ENCODE measurements around the gene KDM2B. TPM values are rescaled to one million over a fixed set of nuclear protein-coding genes. Genes with fewer than 3 reads are reported as not detected.
"Not testable (repeated sequence)": the region's sequence is repeated elsewhere in the genome, so short reads cannot be mapped to it uniquely, and the experiment has no call there.

KDM2B gene
- total RNA-seq, 1 donor, result 32.6 TPM

DNA sequence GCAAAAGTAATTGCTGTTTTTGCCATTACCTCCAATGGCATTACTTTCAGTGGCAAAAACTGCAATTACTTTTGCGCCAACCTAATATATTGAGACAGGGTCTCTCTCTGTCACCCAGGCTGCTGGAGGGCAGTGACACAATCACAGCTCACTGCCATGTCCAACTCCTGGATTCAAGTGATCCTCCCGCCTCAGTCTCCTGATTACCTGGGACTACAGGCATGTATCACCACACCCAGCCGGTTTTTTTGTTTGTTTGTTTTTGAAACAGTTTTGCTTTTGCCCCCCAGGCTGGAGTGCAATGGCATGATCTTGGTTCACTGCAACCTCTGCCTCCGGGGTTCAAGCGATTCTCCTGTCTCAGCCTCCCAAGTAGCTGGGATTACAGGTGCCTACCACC lies 15.7 kb upstream of the KDM2B start:
- H3K4me3 ChIP-seq (ENCODE audit: insufficient read depth, low read length), result no peak overlapping the region

GRCh38 chr12:121595520-121595919 lies 14.7 kb upstream of the KDM2B start:
- Histone ChIP-seq H3K79me2 (ENCODE audit: insufficient read depth, low read length) (no peaks in the 10 kb centered on the region), H3K4me3 (ENCODE audit: insufficient read depth, low read length) (no peak overlapping the region), H3K27me3 (ENCODE audit: insufficient read depth, low read length) (no peaks in the 10 kb centered on the region), H3K36me3 (ENCODE audit: insufficient read depth, low read length) (no peaks in the 10 kb centered on the region), H2AFZ (ENCODE audit: low read length) (no peak overlapping the region), H3K4me1 (ENCODE audit: insufficient read depth, low read length) (peaks cover 7% of the 10 kb centered on the region), H4K20me1 (ENCODE audit: insufficient read depth, low read length) (no peaks in the 10 kb centered on the region), H3K27ac (ENCODE audit: low read depth, low read length) (no peak overlapping the region), H3K9me3 (ENCODE audit: low read depth, low read length) (no peaks in the 10 kb centered on the region), H3K4me2 (ENCODE audit: insufficient read depth, low read length) (no peak overlapping the region)
- DNase-seq (ENCODE audit: insufficient read length, low spot score, missing footprints), result no peak
- TF ChIP-seq, protein P1, sequence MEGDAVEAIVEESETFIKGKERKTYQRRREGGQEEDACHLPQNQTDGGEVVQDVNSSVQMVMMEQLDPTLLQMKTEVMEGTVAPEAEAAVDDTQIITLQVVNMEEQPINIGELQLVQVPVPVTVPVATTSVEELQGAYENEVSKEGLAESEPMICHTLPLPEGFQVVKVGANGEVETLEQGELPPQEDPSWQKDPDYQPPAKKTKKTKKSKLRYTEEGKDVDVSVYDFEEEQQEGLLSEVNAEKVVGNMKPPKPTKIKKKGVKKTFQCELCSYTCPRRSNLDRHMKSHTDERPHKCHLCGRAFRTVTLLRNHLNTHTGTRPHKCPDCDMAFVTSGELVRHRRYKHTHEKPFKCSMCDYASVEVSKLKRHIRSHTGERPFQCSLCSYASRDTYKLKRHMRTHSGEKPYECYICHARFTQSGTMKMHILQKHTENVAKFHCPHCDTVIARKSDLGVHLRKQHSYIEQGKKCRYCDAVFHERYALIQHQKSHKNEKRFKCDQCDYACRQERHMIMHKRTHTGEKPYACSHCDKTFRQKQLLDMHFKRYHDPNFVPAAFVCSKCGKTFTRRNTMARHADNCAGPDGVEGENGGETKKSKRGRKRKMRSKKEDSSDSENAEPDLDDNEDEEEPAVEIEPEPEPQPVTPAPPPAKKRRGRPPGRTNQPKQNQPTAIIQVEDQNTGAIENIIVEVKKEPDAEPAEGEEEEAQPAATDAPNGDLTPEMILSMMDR (IDR thresholded peaks at IDR 0.05; ENCODE audit: extremely low read depth, low read depth, low read length), result no peak

More for the DNA sequence above, 15.7 kb upstream of the KDM2B start:
- Histone ChIP-seq H3K79me2 (ENCODE audit: insufficient read depth, low read length) (no peaks in the 10 kb centered on the region), H3K9me3 (ENCODE audit: low read depth, low read length) (no peaks in the 10 kb centered on the region), H3K36me3 (ENCODE audit: insufficient read depth, low read length) (no peaks in the 10 kb centered on the region), H3K27ac (ENCODE audit: low read depth, low read length) (no peak overlapping the region), H3K27me3 (ENCODE audit: insufficient read depth, low read length) (no peaks in the 10 kb centered on the region), H3K4me1 (ENCODE audit: insufficient read depth, low read length) (no peaks in the 10 kb centered on the region), H3K4me2 (ENCODE audit: insufficient read depth, low read length) (no peak overlapping the region), H2AFZ (ENCODE audit: low read length) (no peak overlapping the region), H4K20me1 (ENCODE audit: insufficient read depth, low read length) (no peaks in the 10 kb centered on the region)
- TF ChIP-seq, protein P1 (IDR thresholded peaks at IDR 0.05; ENCODE audit: extremely low read depth, low read depth, low read length), result no peak
- no peak for DNase-seq (ENCODE audit: insufficient read length, low spot score, missing footprints)

- H2AFZ ChIP-seq (ENCODE audit: low read length), result no peak overlapping the region
- peaks cover 10% of the 10 kb centered on the region for H3K4me1 ChIP-seq (ENCODE audit: insufficient read depth, low read length)
- TF ChIP-seq, protein P1 (IDR thresholded peaks at IDR 0.05; ENCODE audit: extremely low read depth, low read depth, low read length), result no peak
- no peak overlapping the region for H3K4me2 ChIP-seq (ENCODE audit: insufficient read depth, low read length)
- H3K27ac ChIP-seq (ENCODE audit: low read depth, low read length), result no peak overlapping the region
- H3K9me3 ChIP-seq (ENCODE audit: low read depth, low read length), result no peaks in the 10 kb centered on the region
- no peaks in the 10 kb centered on the region for H4K20me1 ChIP-seq (ENCODE audit: insufficient read depth, low read length)
- no peaks in the 10 kb centered on the region for H3K27me3 ChIP-seq (ENCODE audit: insufficient read depth, low read length)
- no peak for DNase-seq (ENCODE audit: insufficient read length, low spot score, missing footprints)
- H3K79me2 ChIP-seq (ENCODE audit: insufficient read depth, low read length), result no peaks in the 10 kb centered on the region
- no peak overlapping the region for H3K4me3 ChIP-seq (ENCODE audit: insufficient read depth, low read length)
- no peaks in the 10 kb centered on the region for H3K36me3 ChIP-seq (ENCODE audit: insufficient read depth, low read length)
Measured at GRCh38 chr12:121592320-121592719, 11.5 kb upstream of the KDM2B start.

DNA sequence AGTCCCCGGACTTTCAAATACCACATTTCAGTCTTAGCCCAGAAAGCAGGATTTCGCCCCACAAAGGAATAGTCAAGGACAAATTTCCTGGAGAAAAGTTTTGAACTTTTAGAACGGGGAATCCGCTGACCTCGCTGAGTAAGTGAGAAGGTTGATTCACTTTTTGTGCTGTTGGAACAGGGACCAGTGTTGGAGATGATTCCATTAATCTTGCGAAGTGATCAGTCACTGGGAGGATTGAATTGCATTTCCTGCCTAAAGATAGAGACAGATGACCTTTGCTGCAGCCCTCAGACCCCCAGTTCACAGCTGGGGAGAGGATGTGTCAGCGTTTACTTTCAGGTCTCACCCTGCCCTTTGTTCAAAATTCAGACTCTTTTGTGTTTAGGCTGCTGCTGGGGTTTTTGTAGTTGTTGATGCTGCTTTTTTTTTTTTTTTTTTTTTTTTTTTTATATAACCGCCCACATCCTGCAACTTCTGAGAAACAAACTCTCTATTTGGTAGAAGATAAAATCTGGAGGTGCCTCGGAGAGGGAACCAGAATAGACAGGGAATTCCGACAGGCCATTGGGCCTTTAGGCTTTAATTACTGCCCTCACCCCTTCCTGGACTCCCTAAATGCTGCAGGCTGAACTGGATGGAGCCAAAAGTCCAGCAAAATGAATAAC lies 9.8 kb upstream of the KDM2B start:
- no peaks in the 10 kb centered on the region for H4K20me1 ChIP-seq (ENCODE audit: insufficient read depth, low read length)
- H3K4me2 ChIP-seq (ENCODE audit: insufficient read depth, low read length), result peak overlapping the region; percentile 84
- H3K36me3 ChIP-seq (ENCODE audit: insufficient read depth, low read length), result no peaks in the 10 kb centered on the region
- peak overlapping the region; percentile 59 for H3K4me3 ChIP-seq (ENCODE audit: insufficient read depth, low read length)
- no peaks in the 10 kb centered on the region for H3K27me3 ChIP-seq (ENCODE audit: insufficient read depth, low read length)
- TF ChIP-seq, protein P1 (IDR thresholded peaks at IDR 0.05; ENCODE audit: extremely low read depth, low read depth, low read length), result no peak
- H2AFZ ChIP-seq (ENCODE audit: low read length), result peak overlapping the region; percentile 93
- peaks cover 10% of the 10 kb centered on the region for H3K4me1 ChIP-seq (ENCODE audit: insufficient read depth, low read length)
- H3K9me3 ChIP-seq (ENCODE audit: low read depth, low read length), result no peaks in the 10 kb centered on the region
- DNase-seq (ENCODE audit: insufficient read length, low spot score, missing footprints), result peak; percentile 87
- H3K79me2 ChIP-seq (ENCODE audit: insufficient read depth, low read length), result no peaks in the 10 kb centered on the region
- peak overlapping the region; percentile 74 for H3K27ac ChIP-seq (ENCODE audit: low read depth, low read length)

GRCh38 chr12:121584885-121585284 lies 4.1 kb upstream of the KDM2B start:
- H3K27ac ChIP-seq (ENCODE audit: low read depth, low read length); H3K36me3 ChIP-seq (ENCODE audit: insufficient read depth, low read length); H3K4me3 ChIP-seq (ENCODE audit: insufficient read depth, low read length); H3K9me3 ChIP-seq (ENCODE audit: low read depth, low read length); H3K27me3 ChIP-seq (ENCODE audit: insufficient read depth, low read length); H2AFZ ChIP-seq (ENCODE audit: low read length); H3K79me2 ChIP-seq (ENCODE audit: insufficient read depth, low read length); H4K20me1 ChIP-seq (ENCODE audit: insufficient read depth, low read length); H3K4me2 ChIP-seq (ENCODE audit: insufficient read depth, low read length): not testable (repeated sequence)
- peak; percentile 10 for DNase-seq (ENCODE audit: insufficient read length, low spot score, missing footprints)
- peaks cover 26% of the 10 kb centered on the region for H3K4me1 ChIP-seq (ENCODE audit: insufficient read depth, low read length)

DNA sequence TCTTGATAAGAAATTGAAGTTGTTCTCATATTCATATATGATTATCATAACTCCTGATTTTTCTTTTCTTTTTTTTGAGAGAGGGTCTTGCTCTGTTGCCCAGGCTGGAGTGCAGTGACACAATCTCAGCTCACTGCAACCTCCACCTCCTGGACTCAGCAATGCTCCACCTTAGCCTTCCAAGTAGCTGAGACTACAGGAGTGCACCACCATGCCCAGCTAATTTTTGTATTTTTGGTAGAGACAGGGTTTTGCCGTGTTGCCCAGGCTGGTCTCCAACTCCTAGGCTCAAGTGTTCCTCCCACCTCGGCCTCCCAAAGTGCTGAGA lies 2.5 kb upstream of the KDM2B start:
- H4K20me1 ChIP-seq (ENCODE audit: insufficient read depth, low read length); H3K27ac ChIP-seq (ENCODE audit: low read depth, low read length); H3K36me3 ChIP-seq (ENCODE audit: insufficient read depth, low read length); H3K27me3 ChIP-seq (ENCODE audit: insufficient read depth, low read length); H3K4me2 ChIP-seq (ENCODE audit: insufficient read depth, low read length); H3K79me2 ChIP-seq (ENCODE audit: insufficient read depth, low read length); H3K9me3 ChIP-seq (ENCODE audit: low read depth, low read length); DNase-seq (ENCODE audit: insufficient read length, low spot score, missing footprints); H3K4me3 ChIP-seq (ENCODE audit: insufficient read depth, low read length); H2AFZ ChIP-seq (ENCODE audit: low read length): not testable (repeated sequence)
- H3K4me1 ChIP-seq (ENCODE audit: insufficient read depth, low read length), result peaks cover 30% of the 10 kb centered on the region

Measured in osteoblast (primary cell).